GM18517 (cell line): ENCODE results near the gene P2RX2.

Experiments used
- ATAC-seq: cut with Tn5 transposase; IDR thresholded peaks from one replicate; pipeline ENCODE4 v1.9.1; 2021; ENCODE audit warnings: mild to moderate bottlenecking, moderate library complexity; ENCODE audit not compliant: unreplicated experiment

P2RX2 gene

DNA sequence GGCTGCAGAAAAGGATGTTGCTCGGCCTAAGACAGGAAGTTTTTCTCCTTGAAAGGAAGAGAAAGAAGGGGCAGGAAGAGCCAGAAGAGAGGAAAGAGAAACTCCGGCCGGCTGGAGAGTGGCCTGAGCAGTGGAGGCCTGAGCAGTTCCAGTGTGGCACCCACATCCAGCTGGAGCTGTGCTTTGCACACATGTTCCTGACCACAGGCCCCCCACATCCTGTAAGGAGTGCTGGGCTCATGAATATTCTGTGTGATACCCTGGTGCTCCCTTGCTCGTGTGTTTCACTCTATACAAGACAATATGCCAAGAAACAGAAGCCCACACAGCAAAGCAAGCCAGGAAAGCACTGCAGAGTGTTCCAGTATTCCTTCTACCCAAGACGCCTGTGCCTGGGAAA is 41.5 kb downstream of the P2RX2 start:
- no peak for ATAC-seq

DNA sequence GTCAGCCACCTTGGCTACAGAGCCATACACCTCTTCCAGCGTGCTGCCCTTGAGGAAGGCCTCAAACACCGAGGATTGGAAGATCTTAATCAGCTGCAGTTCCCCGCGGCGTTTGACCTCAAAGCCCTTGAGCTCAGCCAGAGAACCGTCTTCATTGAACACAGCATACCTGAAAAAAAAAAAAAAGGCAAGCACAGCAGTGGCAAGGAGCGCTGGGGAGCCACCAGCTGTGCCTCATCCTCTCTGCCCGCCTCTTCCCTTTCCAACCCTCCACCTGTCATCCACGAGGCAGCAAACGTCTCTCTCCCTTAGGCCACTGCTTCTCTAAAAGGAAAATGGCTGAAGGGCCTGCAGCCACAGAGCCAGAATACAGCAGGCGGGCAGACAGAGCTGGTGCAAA is 42.4 kb downstream of the P2RX2 start:
- no peak for ATAC-seq

DNA sequence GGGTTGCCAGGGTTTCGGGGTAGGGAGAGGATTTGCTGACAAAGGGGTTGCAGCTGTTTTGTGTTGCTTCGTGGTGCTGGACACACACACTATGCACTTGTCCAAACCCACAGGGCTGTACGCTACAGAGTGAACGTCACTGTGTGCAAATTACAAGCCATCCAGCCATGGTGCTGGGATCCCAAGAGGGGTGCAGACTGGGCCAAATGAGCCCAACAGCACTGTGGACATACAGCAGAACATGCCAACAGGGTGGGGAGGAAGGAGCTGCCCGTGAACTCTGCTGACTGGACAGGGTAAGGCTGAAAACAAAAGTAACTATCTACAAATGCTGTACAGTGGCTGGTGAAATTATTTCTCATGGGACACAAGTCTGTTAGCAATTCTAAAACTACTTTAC is 43.4 kb downstream of the P2RX2 start:
- ATAC-seq = no peak

DNA sequence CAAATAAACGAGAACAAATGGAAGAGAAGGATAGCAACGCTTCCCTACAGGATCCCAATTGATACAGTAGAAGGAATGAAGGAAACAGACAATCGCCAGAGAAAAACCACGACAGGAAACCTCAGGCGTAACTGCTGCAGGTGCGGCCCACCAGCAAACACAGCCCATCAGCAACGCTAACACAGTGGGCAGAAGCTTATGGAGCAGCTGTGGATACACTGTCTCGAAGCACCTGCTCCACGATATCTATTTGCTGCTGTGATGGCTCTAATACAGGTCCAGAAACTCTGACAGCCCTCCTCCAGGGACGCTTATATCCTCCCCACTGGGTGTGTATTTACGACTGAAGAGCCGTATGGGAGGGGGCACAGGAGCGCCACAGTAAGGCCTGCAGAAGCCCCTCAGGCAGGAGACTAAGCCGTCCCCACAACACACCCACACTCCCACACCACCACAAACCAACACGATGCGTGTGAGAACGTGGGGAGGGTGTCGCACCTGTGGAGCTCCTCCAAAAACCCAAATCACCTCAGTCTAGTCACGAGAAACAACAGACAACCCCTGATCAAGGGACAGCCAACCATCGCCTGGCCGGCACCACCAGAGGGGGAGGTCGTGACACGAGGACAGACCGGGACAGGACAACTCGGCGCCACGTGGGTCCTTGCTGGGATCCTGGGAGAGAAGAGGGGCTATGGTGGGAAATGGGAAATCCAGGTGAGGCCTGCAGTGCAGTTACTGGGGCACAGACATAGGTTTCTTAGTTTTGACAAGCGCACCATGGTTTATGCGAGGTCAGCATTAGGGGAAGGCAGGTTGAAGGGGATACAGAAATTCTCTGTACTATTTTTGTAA is 44.6 kb downstream of the P2RX2 start:
- ATAC-seq = no peak

DNA sequence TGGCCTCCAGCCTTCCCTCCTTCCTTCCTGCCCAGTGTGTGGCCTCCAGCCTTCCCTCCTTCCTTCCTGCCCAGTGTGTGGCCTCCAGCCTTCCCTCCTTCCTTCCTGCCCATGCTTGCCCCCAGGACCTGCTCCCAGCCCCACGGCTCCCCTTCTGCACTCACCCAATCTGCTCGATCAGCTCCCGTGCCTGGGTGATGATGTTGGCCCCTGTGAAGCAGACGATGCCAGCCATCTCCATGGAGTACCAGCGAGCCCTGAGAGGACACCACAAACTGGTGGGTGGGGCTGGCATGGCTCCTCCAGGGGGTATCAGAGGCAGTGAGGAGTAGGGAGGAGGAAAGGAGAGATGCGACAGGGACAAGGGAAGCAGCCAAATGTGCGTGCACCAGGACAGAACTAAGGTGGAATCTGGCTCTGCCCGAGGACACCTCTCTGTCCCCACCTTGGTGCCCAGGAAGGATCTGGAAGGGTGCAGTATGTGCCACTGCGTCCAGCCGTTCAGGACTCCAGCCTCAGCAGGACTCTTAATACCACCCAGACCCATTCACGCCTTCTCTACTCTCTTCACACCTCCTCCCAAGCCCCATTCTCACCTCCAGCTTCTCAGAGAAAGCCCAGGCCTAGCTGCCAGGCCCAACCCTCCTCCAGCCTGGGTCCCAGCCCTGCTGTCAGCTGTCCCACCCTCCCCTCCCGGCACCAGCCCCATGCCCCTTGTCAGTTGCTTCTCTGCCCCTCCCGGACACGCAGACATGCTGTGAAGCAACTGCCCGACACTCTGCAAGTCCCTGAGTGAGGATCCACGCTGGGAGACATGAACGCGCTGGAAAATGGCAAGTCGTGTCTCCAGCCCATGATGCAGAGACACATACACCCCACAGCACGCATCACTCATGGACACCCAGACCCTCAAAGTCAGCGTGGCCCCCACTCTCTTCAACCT is 45.9 kb downstream of the P2RX2 start:
- ATAC-seq = no peak

DNA sequence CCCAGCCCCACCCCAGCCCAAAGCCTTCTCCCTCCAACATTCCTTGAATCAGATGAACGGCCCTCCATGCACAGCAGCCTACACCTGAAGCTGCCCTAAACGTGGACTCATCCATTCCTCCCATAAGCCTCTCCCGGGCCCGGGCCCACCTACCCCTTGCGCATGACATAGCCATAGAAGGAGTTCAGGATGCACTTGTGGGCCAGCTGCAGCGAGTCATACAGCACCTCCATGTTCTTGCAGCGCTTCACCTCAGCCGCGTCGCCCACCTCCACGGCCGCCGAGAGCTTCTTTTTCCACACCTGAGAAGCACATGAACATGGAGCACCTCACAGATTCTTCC is 46.5 kb downstream of the P2RX2 start:
- no peak for ATAC-seq

DNA sequence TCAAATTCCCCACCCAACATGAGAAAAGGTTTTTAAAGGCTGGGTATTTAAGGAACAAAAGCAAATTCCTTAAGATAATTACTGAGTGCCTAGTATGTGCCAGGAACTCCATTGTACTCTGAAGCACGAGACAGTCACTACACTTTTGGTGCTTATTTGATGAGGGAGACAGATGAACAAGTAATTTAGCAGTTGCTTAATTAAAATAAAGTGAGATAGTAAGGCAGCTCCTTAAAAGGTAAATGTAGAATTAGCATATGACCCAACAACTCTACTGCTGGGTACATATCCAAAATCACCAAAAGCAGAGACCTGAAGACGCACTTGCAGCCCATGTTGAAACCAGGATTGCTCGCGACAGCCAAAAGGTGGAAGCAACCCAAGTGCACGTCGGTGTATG is 47.2 kb downstream of the P2RX2 start:
- ATAC-seq = no peak

DNA sequence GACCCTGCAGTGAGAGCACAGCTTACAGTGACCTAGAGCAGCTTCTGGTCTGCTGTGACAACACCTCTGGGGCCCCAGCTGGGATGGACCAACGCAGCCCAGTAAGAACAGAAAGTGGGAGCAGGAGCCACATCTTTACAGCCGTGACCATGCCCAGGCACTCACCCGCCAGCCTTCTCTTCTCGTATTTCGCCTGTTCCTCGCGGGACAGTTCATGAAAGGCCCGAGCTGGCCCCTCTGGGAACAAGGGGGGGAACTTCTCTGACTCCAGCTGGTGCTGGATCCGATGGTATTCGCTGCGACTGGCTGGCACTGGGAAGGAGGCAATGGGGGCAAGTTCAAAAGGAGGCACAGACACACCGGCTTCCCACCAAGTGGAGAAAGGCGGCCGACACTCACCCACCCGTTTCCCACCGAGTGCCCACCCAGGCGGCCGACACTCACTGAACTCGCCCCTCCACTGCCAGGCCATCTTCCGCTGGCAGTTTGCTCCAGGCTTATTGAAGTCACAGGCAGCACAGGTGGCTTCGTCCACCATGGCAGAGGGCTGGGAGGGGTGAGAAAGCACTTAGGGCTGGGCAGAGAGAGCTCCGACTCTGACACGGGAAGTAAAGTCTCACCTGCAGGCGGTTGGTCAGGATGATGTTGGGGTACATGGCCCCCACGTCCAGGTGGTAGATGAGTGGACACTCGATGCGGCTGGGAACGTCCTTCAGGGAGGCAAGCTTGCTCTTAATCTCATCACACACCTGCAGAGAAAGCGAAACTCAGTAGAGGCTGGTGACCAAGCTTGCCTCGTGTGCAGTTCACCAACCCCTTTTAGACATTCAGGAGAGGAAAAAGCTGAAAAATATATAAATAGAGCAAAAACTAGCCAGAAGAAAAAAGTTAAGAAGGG is 49.9 kb downstream of the P2RX2 start:
- no peak for ATAC-seq

DNA sequence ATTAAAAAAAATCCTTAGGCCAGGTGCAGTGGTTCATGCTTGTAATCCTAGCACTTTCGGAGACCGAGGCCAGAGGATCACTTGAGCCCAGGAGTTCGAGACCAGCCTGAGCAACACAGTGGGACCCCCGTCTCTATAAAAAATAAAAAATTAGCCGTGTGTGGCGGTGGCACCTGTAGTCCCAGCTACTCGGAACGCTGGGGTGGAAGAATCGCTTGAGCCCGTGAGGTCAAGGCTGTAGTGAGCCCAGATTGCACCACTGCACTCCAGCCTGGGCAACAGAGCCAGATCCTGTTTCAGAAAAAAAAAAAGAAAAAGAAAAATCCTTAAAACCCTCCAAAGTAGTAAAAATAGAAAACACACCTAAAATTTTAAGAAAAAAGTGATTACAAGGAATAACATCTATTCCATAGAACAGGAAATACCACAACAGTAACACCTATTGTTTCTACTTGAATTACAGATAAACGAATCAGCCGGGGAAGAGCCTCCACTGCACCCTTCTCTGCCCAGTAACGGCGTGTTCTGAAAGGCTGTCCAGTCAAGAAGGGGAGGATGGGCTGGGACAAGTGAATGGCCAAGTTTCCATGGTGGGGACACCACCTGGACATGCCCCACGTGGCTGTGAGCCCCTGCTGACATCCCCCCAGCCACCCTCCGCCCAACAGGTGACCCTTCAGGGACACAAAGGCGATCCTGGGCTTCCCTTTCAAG is 50.7 kb downstream of the P2RX2 start:
- no peak for ATAC-seq
